ENCODE measurements around the gene ACD. TPM values are rescaled to one million over a fixed set of nuclear protein-coding genes. Genes with fewer than 3 reads are reported as not detected.

The ACD gene
- total RNA-seq, 1 donor from 2014 or later = 7.1 TPM

DNA sequence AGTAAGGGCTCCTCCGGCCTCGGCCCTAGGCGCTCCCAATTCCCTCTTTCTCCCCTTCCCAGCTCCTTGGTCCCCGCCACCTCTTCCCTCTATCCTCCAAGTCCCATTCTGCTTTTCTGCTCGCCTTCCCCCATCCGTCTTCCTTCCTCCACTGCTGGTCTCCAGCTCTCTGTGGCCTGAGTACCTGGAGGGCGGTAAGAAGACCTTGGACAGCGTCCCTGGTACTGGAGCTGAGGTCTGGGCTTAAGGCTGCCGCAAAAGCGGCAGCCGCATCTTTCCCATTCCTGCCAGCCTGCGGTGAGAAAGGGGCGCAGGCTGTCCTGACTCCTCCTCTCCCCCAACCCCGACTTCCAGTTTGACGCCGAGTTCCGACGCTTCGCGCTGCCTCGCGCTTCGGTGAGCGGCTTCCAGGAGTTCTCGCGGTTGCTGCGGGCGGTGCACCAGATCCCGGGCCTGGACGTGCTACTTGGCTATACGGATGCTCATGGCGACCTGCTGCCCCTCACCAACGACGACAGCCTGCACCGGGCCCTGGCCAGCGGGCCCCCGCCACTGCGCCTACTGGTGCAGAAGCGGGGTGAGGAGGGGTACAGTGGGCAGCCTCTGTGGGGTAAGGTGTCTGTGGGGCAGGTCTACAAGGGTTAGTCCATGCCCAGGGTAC, 1.2 kb upstream of the ACD start:
- intact Hi-C loops (cut with micrococcal nuclease) = no loop called here
- TF ChIP-seq, protein P1, sequence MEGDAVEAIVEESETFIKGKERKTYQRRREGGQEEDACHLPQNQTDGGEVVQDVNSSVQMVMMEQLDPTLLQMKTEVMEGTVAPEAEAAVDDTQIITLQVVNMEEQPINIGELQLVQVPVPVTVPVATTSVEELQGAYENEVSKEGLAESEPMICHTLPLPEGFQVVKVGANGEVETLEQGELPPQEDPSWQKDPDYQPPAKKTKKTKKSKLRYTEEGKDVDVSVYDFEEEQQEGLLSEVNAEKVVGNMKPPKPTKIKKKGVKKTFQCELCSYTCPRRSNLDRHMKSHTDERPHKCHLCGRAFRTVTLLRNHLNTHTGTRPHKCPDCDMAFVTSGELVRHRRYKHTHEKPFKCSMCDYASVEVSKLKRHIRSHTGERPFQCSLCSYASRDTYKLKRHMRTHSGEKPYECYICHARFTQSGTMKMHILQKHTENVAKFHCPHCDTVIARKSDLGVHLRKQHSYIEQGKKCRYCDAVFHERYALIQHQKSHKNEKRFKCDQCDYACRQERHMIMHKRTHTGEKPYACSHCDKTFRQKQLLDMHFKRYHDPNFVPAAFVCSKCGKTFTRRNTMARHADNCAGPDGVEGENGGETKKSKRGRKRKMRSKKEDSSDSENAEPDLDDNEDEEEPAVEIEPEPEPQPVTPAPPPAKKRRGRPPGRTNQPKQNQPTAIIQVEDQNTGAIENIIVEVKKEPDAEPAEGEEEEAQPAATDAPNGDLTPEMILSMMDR (IDR thresholded peaks at IDR 0.05; ENCODE audit: borderline replicate concordance) = no peak
- DNase-seq = no peak
- Histone ChIP-seq H3K4me3 (peak overlapping the region; percentile 89), H3K27ac (replicated peaks) (peak overlapping the region; percentile 97), H3K36me3 (peaks cover 19% of the 10 kb centered on the region), H3K27me3 (ENCODE audit: low read depth) (peaks cover 1% of the 10 kb centered on the region), H3K9me3 (replicated peaks) (no peaks in the 10 kb centered on the region), H3K4me1 (peaks cover 39% of the 10 kb centered on the region)

DNA sequence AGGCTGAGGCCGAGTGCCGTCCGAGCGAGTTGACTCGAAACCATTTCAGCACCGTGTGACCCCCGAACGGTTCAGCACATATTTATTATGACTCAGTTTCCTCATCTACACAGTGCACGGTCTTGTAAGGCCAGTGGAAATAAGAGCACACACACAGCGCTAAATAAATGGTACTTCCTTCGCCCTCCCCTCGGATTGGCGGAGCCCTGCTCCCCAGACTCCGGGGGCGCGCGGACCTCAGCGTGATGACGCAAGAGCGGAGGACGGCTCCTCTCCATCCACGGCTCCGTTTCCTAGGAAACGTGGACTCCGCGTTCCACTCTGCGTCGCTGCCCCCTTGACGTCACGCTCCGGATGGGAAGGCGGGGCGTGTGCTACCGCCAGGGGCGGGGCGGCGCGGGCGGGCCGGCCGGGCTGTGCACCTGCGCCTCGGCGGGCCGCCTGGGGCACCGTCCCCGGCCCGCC, 536 bp upstream of the ACD start, which contains the start of gene PARD6A:
TSS of gene PARD6A (plus strand) at position 397 of the 465 bp plus-strand sequence. CDS start 79 bp downstream, outside the sequence.
- Histone ChIP-seq H3K36me3 (peaks cover 19% of the 10 kb centered on the region), H3K9me3 (replicated peaks) (no peaks in the 10 kb centered on the region), H3K4me1 (peaks cover 33% of the 10 kb centered on the region), H3K27ac (replicated peaks) (peak within 1 kb of the TSS; percentile 97), H3K27me3 (ENCODE audit: low read depth) (peaks cover 7% of the 10 kb centered on the region), H3K4me3 (peak within 1 kb of the TSS; percentile 89)
- TF ChIP-seq, protein P1 (IDR thresholded peaks at IDR 0.05; ENCODE audit: borderline replicate concordance) = peak; percentile 15
- intact Hi-C loops (cut with micrococcal nuclease) = no loop called here
- DNase-seq = peak; percentile 94

DNA sequence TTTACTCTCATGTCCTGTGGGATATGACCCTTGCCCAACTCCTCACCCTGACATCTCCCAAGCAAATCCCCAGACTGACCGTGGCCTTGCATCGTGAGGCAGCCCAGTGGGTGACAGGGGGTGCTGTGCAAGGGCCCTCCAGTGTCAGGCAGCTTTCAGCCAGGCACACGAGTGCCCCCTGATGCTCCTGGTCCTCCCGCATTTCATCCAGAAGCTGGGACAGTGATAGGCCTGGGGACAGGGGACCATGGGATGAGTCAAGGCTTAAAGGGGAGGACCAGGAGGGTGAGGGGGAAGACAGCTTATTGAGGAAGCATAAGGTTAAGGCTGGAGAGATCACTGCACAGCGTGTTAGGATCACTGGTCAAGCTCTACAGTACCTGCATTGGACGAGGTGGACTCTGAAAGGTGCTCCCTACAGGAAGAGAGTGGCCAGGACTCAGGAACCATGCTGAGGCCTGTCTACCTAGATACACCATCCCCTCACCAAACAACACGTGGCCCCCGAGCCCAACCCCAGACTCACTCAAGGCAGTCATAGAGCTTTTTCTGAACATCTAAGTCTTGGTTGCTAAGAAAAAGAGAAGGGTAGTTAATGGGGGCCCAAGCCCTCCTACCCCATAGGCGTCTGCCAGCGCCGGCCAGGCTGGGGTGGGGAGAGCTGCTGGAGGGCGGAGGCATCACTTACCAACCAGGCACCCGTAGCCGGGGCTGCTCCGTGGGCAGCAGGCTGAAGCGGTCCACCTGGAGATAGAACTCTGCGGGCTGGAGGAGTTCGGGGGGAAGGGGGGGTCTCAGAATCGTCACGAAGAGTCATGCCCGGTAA, 998 bp downstream of the ACD start:
- intact Hi-C loops (cut with micrococcal nuclease) = no loop called here
- Histone ChIP-seq H3K27me3 (ENCODE audit: low read depth) (peaks cover 23% of the 10 kb centered on the region), H3K4me3 (peak overlapping the region; percentile 89), H3K9me3 (replicated peaks) (no peaks in the 10 kb centered on the region), H3K27ac (replicated peaks) (no peak overlapping the region), H3K4me1 (peaks cover 30% of the 10 kb centered on the region), H3K36me3 (peaks cover 19% of the 10 kb centered on the region)
- no peak for DNase-seq
- TF ChIP-seq, protein P1 (IDR thresholded peaks at IDR 0.05; ENCODE audit: borderline replicate concordance) = no peak

DNA sequence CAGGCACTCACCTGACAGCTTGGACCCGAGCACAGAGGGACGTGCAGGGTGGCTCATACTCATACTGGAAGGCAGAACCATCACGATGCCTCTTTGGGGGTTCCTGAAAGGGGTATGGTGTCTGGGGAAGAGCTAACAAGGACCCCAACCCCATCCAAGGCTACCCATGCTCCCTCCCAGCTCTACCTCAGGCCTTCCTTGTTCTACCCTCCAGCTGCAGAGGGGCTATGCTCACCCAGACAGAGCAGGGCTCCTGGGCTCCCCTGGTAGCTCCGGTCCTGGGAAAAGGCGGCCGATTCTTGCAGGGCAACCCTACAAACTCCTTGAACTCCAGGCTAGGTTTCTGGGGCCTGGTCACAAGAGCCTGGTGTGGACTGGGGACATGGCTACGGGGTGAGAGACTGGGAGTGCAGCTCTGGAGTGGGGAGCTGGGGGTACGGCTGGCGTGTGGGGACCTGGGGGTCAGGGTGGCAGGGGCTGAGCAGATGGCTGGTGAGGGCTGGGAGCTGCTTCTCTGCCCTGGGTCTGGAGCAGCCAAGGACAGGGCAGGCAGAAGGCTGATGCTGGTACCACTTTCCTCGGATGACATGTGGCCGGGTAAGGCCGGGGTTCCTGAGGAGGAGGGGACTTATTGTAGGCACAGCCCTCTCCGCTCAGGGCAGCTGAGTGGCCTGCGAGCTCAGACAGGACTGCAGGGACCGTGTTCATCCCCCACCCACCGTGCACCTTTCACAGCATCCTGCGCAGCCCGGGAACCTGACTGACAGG, 2.1 kb downstream of the ACD start:
- intact Hi-C loops (cut with micrococcal nuclease) = no loop called here
- peaks cover 13% of the 10 kb centered on the region for H3K36me3 ChIP-seq
- peaks cover 34% of the 10 kb centered on the region for H3K27me3 ChIP-seq (ENCODE audit: low read depth)
- H3K27ac ChIP-seq (replicated peaks) = no peak overlapping the region
- peaks cover 41% of the 10 kb centered on the region for H3K4me1 ChIP-seq
- no peaks in the 10 kb centered on the region for H3K9me3 ChIP-seq (replicated peaks)
- no peak for DNase-seq
- H3K4me3 ChIP-seq = no peak overlapping the region
- TF ChIP-seq, protein P1 (IDR thresholded peaks at IDR 0.05; ENCODE audit: borderline replicate concordance) = no peak

DNA sequence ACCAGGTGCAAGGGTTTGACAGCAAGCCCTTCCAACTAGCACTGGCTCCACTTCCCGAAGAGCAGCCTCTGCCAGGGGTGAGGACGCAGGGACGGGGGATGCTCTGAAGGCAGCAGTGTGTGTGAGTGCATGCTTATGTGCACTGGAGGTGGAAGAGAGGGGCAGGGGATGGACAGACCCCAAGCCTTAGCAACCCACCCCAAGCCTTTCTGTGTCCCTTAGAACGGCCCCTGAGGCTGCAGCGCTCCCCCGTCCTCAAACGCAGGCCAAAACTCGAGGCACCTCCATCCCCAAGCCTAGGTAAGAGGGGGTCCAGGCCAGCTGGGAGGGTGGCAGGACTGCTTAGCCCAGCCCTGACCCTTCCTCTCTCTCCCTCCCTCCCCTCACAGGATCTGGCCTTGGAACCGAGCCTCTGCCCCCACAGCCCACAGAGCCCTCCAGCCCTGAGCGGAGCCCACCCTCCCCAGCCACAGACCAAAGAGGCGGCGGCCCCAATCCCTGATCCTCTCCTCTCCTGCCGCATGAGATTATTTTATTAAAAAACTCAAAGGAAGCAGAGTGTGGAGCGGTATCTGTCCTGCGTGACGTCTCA, 2.9 kb downstream of the ACD start:
- intact Hi-C loops (cut with micrococcal nuclease) = no loop called here
- H3K36me3 ChIP-seq = peaks cover 6% of the 10 kb centered on the region
- H3K27me3 ChIP-seq (ENCODE audit: low read depth) = peaks cover 42% of the 10 kb centered on the region
- H3K4me1 ChIP-seq = peaks cover 42% of the 10 kb centered on the region
- no peak for DNase-seq
- H3K4me3 ChIP-seq = no peak overlapping the region
- TF ChIP-seq, protein P1 (IDR thresholded peaks at IDR 0.05; ENCODE audit: borderline replicate concordance) = no peak
- no peak overlapping the region for H3K27ac ChIP-seq (replicated peaks)
- H3K9me3 ChIP-seq (replicated peaks) = no peaks in the 10 kb centered on the region
